HepG2 (cell line): Measurements from ENCODE around the gene SLC25A17. TPM values are rescaled to one million over a fixed set of nuclear protein-coding genes. Genes with fewer than 3 reads are reported as not detected.

Source experiments
- ARHGAP35 ChIP-seq: sonication (generic); formaldehyde crosslinking; IDR thresholded peaks from 2 replicates; pipeline ENCODE4 v1.9.0; 2022; ENCODE audit warnings: mild to moderate bottlenecking, inconsistent platforms, moderate library complexity, missing genetic modification reagents, borderline replicate concordance
- CBX1 ChIP-seq: IDR thresholded peaks from one replicate; pipeline ENCODE4 v1.6.1; 2016; ENCODE audit warnings: antibody characterized with exemption, low read depth
- CCDC6 ChIP-seq: sonication (generic); formaldehyde crosslinking; IDR thresholded peaks from 2 replicates; pipeline ENCODE4 v1.8.1; 2022; ENCODE audit warnings: mild to moderate bottlenecking, missing genetic modification reagents, moderate library complexity
- EED ChIP-seq: sonication (generic); formaldehyde crosslinking; IDR thresholded peaks from 2 replicates; pipeline ENCODE4 v1.5.0; 2020; ENCODE audit warnings: mild to moderate bottlenecking, missing genetic modification reagents
- ESRRA ChIP-seq: sonication (generic); formaldehyde crosslinking; IDR thresholded peaks from 2 replicates; pipeline ENCODE4 v1.5.1; 2020; ENCODE audit warnings: mild to moderate bottlenecking, low read depth, missing genetic modification reagents
- GTF2F1 ChIP-seq: fragments of 150-350 bp; IDR thresholded peaks from 2 replicates; pipeline ENCODE4 v1.6.1; 2014; ENCODE audit warnings: low read length
- IRF9 ChIP-seq: sonication (generic); formaldehyde crosslinking; IDR thresholded peaks from 2 replicates; pipeline ENCODE4 v1.8.0; 2022; ENCODE audit warnings: missing genetic modification reagents, mild to moderate bottlenecking, borderline replicate concordance
- JUN ChIP-seq: sonication (generic); formaldehyde crosslinking; IDR thresholded peaks from 2 replicates; pipeline ENCODE4 v1.4.0; 2020; ENCODE audit warnings: mild to moderate bottlenecking, missing genetic modification reagents
- MYNN ChIP-seq: sonication (generic); formaldehyde crosslinking; IDR thresholded peaks from 2 replicates; pipeline ENCODE4 v1.4.0; 2020; ENCODE audit warnings: mild to moderate bottlenecking, low read depth, missing genetic modification reagents
- NR2F1 ChIP-seq, 2 experiments: fragments of 450-650 bp in 1 of 2; formaldehyde crosslinking in 1 of 2; IDR thresholded peaks; 2 replicates each; pipeline versions ENCODE4 v1.5.0 to v1.6.1; 2016 to 2020; ENCODE audit warnings: mild to moderate bottlenecking in 1 of 2, missing compliant biosample characterization in 1 of 2, missing genetic modification reagents in 1 of 2, moderate library complexity in 1 of 2
- PAX8 ChIP-seq: sonication (generic); formaldehyde crosslinking; IDR thresholded peaks from 2 replicates; pipeline ENCODE4 v1.8.0; 2022; ENCODE audit warnings: mild to moderate bottlenecking, missing genetic modification reagents, borderline replicate concordance
- POLR2AphosphoS5 ChIP-seq: IDR thresholded peaks from 2 replicates; pipeline ENCODE4 v1.6.1; 2012; ENCODE audit warnings: low read depth, low read length
- PRPF4 ChIP-seq: fragments of 200-400 bp; formaldehyde crosslinking; IDR thresholded peaks from 2 replicates; pipeline ENCODE4 v1.6.1; 2016; ENCODE audit warnings: low read length, low read depth; ENCODE audit not compliant: poor library complexity, severe bottlenecking
- SP140L ChIP-seq: sonication (generic); formaldehyde crosslinking; IDR thresholded peaks from 2 replicates; pipeline ENCODE4 v1.4.0; 2020; ENCODE audit warnings: missing genetic modification reagents, borderline replicate concordance
- TCF12 ChIP-seq, 2 experiments: fragments of 450-650 bp in 1 of 2; sonication (generic) in 1 of 2; formaldehyde crosslinking in 1 of 2; IDR thresholded peaks; 2 replicates each; pipeline versions ENCODE4 v1.6.1 to v1.8.0; 2017 to 2022; ENCODE audit warnings: antibody characterized with exemption in 1 of 2, mild to moderate bottlenecking in 1 of 2, missing genetic modification reagents in 1 of 2, moderate library complexity in 1 of 2
- ZFY ChIP-seq: sonication (generic); formaldehyde crosslinking; IDR thresholded peaks from 2 replicates; pipeline ENCODE4 v1.4.0; 2020; ENCODE audit warnings: missing genetic modification reagents
- ZNF207 ChIP-seq: fragments of 450-650 bp; IDR thresholded peaks from 2 replicates; pipeline ENCODE4 v1.6.1; 2016; ENCODE audit warnings: antibody characterized with exemption, borderline replicate concordance
- ZNF33B ChIP-seq: sonication (generic); formaldehyde crosslinking; IDR thresholded peaks from 2 replicates; pipeline ENCODE4 v1.5.1; 2020; ENCODE audit warnings: mild to moderate bottlenecking, missing genetic modification reagents
- ZNF547 ChIP-seq: sonication (generic); formaldehyde crosslinking; IDR thresholded peaks from 2 replicates; pipeline ENCODE4 v1.5.1; 2020; ENCODE audit warnings: mild to moderate bottlenecking, missing genetic modification reagents
- ZNF563 ChIP-seq: sonication (generic); formaldehyde crosslinking; IDR thresholded peaks from 2 replicates; pipeline ENCODE4 v1.8.0; 2022; ENCODE audit warnings: mild to moderate bottlenecking, moderate library complexity, missing genetic modification reagents
- ZNF672 ChIP-seq: sonication (generic); formaldehyde crosslinking; IDR thresholded peaks from 2 replicates; pipeline ENCODE4 v1.8.1; 2022; ENCODE audit warnings: missing genetic modification reagents
- ZNF709 ChIP-seq: sonication (generic); formaldehyde crosslinking; IDR thresholded peaks from 2 replicates; pipeline ENCODE4 v1.5.0; 2020; ENCODE audit warnings: mild to moderate bottlenecking, missing genetic modification reagents
- ZSCAN31 ChIP-seq: sonication (generic); formaldehyde crosslinking; IDR thresholded peaks from 2 replicates; pipeline ENCODE4 v1.5.0; 2020; ENCODE audit warnings: low read depth, mild to moderate bottlenecking, missing genetic modification reagents
- polyA plus RNA-seq, 8 experiments: library from polyadenylated mRNA; depleted of rRNA in 3 of 8; stranded (reverse) in 7 of 8; unstranded in 1 of 8; fragments of >200 nt; fragmentation: Illumina TruSeq in 4 of 8; extraction: Trizol in 4 of 8; gene quantifications; 2 replicates each; pipeline versions ENCODE4 v1.2.1 to v1.2.3, GENCODE V29; 2011 to 2016; ENCODE audit warnings: low read depth in 4 of 8, missing spikeins in 1 of 8, mixed read lengths in 1 of 8; ENCODE audit not compliant: insufficient read depth in 1 of 8
- total RNA-seq, 5 experiments: library from RNA; depleted of rRNA; stranded (reverse); fragments of >200 nt; fragmentation: Illumina TruSeq; extraction: Trizol; gene quantifications; 2 replicates each; pipeline ENCODE4 v1.2.3, GENCODE V29; 2016; ENCODE audit warnings: low read depth in 1 of 5
- TF ChIP-seq, protein P1 (sequence below): sonication (generic); formaldehyde crosslinking; IDR thresholded peaks from 2 replicates; pipeline ENCODE4 v1.5.1; 2020; ENCODE audit warnings: missing genetic modification reagents, mild to moderate bottlenecking, borderline replicate concordance
- TF ChIP-seq, protein P2 (sequence below): sonication (generic); IDR thresholded peaks from 2 replicates; pipeline ENCODE4 v1.6.1; 2016; ENCODE audit warnings: low read depth, borderline replicate concordance

Gene SLC25A17
- total and polyA plus RNA-seq, 2 of the 13 experiments (the other 11 are each of a cell fraction or from before 2014, with no cell fraction given) = 15.7 to 27.9 TPM

DNA sequence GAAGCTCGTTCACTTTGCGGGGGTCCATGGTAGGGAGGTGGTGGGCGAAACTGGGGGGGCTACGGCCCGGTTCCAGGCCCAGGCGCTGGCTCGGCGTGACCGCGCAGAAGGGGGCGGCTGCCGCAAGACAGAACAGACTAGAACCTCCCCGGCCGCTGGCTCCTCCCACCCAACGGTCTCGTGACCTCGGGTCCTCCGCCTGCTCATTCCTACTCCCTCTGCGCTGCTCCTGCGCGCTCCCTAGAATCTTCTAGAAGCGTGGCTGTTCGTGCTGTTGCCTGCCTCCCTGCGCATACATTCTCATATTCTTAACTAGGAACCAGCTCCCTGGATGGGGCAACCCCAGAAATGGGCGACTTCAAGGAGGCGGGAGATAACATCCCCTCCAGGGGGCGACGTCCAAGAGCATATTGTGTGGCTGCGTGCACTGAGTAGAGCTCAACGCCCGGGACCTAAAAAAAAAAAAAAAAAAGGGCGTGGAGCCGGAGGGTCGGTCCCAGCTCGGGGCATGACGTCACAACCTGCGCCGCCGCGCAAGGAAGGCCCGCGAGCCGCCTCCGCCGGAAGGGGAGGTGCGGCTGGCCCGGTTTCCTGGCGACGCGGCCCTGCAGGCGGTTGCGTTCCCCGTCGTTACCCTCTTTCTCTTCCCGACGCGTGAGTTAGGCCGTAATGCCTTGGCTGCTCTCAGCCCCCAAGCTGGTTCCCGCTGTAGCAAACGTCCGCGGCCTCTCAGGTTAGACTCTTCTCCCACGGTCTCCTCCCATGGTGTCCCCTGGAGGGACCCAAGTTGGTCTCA lies 37.6 kb upstream of the SLC25A17 start, which contains the start of the genes ST13 and XPNPEP3 (continued):
- no peak for TF ChIP-seq NR2F1 (CRISPR knock-in tag; IDR thresholded peaks at IDR 0.05)
- TF ChIP-seq EED (CRISPR knock-in tag) = no peak
- TF ChIP-seq, protein P1, sequence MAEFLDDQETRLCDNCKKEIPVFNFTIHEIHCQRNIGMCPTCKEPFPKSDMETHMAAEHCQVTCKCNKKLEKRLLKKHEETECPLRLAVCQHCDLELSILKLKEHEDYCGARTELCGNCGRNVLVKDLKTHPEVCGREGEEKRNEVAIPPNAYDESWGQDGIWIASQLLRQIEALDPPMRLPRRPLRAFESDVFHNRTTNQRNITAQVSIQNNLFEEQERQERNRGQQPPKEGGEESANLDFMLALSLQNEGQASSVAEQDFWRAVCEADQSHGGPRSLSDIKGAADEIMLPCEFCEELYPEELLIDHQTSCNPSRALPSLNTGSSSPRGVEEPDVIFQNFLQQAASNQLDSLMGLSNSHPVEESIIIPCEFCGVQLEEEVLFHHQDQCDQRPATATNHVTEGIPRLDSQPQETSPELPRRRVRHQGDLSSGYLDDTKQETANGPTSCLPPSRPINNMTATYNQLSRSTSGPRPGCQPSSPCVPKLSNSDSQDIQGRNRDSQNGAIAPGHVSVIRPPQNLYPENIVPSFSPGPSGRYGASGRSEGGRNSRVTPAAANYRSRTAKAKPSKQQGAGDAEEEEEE (CRISPR knock-in tag) = peak; percentile 91; the same call in 1 of the 2 replicates
- TF ChIP-seq SP140L (CRISPR knock-in tag) = no peak
- TF ChIP-seq CCDC6 (CRISPR knock-in tag) = peak; percentile 84; the same call in 1 of the 2 replicates
- TF ChIP-seq MYNN (CRISPR knock-in tag) = peak; percentile 29; the same call in 1 of the 2 replicates
- peak; percentile 93 for TF ChIP-seq ZFY (CRISPR knock-in tag)
- TF ChIP-seq ZNF547 (CRISPR knock-in tag) = peak; percentile 81; the same call in 1 of the 2 replicates
- peak; percentile 67; the same call in 1 of the 2 replicates for TF ChIP-seq ARHGAP35 (CRISPR knock-in tag)
- peak; percentile 70; the same call in 1 of the 2 replicates for TF ChIP-seq ZSCAN31
- TF ChIP-seq ZNF33B (CRISPR knock-in tag) = peak; percentile 90
- TF ChIP-seq GTF2F1 = no peak
- peak; percentile 53; the same call in 1 of the 2 replicates for TF ChIP-seq JUN (CRISPR knock-in tag)
- TF ChIP-seq ZNF672 (CRISPR knock-in tag) = no peak
- TF ChIP-seq TCF12 (IDR thresholded peaks at IDR 0.05) = no peak
- TF ChIP-seq TCF12 (CRISPR knock-in tag; IDR thresholded peaks at IDR 0.05) = no peak
- no peak for TF ChIP-seq CBX1
- TF ChIP-seq IRF9 (CRISPR knock-in tag) = peak; percentile 73; the same call in 1 of the 2 replicates
- peak; percentile 58 for TF ChIP-seq ZNF563 (CRISPR knock-in tag)
- TF ChIP-seq POLR2AphosphoS5 = peak; percentile 77
- TF ChIP-seq PAX8 (CRISPR knock-in tag) = 0 out of 2 replicates have a peak, but pooled peaks have one; percentile 85
- TF ChIP-seq, protein P2, sequence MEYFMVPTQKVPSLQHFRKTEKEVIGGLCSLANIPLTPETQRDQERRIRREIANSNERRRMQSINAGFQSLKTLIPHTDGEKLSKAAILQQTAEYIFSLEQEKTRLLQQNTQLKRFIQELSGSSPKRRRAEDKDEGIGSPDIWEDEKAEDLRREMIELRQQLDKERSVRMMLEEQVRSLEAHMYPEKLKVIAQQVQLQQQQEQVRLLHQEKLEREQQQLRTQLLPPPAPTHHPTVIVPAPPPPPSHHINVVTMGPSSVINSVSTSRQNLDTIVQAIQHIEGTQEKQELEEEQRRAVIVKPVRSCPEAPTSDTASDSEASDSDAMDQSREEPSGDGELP = no peak
- no peak for TF ChIP-seq PRPF4
- TF ChIP-seq ESRRA = peak; percentile 60; the same call in 1 of the 2 replicates
- peak; percentile 90; the same call in 1 of the 2 replicates for TF ChIP-seq ZNF709 (CRISPR knock-in tag)
- TF ChIP-seq ZNF207 = no peak
